Measurements from ENCODE around the gene BCLAF1. TPM values are rescaled to one million over a fixed set of nuclear protein-coding genes. Genes with fewer than 3 reads are reported as not detected.

Gene BCLAF1
- total RNA-seq, 1 donor: 124 TPM

DNA sequence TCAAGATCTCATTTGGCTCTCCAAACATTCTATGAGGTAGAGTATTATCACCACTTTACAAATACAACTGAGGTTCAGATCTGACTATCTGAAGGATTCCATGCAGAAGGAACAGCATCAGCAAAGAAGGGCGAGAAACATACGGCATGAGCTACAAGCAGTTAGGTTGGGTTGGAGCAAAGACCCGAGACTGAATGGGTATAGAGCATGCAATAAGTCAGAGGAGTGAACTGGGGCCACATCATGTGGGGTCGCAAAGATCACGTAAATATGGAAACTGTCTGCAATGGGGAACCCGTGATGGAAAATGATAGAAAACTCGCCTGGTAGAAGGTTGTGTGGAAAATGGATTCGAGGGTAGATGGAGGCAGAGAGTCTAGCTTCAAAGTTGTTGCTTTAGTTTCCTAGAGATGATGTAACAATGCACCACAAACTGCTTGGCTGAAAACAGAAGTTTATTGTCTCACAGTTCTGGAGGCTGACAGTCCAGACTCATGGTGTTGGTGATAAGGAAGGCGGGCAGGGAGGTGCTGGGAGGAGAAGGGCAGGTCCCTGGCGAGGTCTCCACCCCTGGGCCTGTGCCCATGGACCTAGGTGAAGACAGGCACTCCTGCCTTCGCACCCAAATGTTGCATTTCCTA is 44.3 kb upstream of the BCLAF1 start:
- Histone ChIP-seq H3K4me1 (ENCODE audit: insufficient read depth, low read length) (no peaks in the 10 kb centered on the region), H2AFZ (ENCODE audit: low read length) (no peak overlapping the region), H3K79me2 (ENCODE audit: insufficient read depth, low read length) (no peaks in the 10 kb centered on the region), H3K27me3 (ENCODE audit: insufficient read depth, low read length) (peaks cover 12% of the 10 kb centered on the region), H3K4me2 (ENCODE audit: insufficient read depth, low read length) (no peak overlapping the region), H3K4me3 (ENCODE audit: insufficient read depth, low read length) (no peak overlapping the region), H4K20me1 (ENCODE audit: insufficient read depth, low read length) (no peaks in the 10 kb centered on the region), H3K9me3 (ENCODE audit: low read depth, low read length) (no peaks in the 10 kb centered on the region), H3K27ac (ENCODE audit: low read depth, low read length) (no peak overlapping the region), H3K36me3 (ENCODE audit: insufficient read depth, low read length) (no peaks in the 10 kb centered on the region)
- TF ChIP-seq, protein P1, sequence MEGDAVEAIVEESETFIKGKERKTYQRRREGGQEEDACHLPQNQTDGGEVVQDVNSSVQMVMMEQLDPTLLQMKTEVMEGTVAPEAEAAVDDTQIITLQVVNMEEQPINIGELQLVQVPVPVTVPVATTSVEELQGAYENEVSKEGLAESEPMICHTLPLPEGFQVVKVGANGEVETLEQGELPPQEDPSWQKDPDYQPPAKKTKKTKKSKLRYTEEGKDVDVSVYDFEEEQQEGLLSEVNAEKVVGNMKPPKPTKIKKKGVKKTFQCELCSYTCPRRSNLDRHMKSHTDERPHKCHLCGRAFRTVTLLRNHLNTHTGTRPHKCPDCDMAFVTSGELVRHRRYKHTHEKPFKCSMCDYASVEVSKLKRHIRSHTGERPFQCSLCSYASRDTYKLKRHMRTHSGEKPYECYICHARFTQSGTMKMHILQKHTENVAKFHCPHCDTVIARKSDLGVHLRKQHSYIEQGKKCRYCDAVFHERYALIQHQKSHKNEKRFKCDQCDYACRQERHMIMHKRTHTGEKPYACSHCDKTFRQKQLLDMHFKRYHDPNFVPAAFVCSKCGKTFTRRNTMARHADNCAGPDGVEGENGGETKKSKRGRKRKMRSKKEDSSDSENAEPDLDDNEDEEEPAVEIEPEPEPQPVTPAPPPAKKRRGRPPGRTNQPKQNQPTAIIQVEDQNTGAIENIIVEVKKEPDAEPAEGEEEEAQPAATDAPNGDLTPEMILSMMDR (IDR thresholded peaks at IDR 0.05; ENCODE audit: extremely low read depth, low read depth, low read length): no peak
- DNase-seq (ENCODE audit: insufficient read length, low spot score, missing footprints): no peak

DNA sequence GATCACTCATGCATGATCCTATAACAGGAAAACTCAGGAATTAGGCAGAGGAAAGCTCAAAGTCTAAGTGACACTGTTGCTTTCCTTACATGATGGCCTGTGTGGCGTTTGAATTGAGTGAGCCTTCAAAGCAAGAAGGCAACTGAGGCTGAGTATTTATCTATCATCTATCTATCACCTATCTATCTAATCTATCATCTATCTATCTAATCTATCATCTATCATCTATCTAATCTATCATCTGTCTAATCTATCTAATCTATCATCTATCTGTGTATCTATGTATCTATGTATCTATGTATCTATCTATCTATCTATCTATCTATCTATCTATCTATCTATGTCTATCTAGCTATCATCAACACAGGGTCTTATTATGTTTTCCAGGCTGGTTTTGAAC is 41.8 kb upstream of the BCLAF1 start:
- TF ChIP-seq, protein P1 (IDR thresholded peaks at IDR 0.05; ENCODE audit: extremely low read depth, low read depth, low read length): no peak
- no peaks in the 10 kb centered on the region for H3K36me3 ChIP-seq (ENCODE audit: insufficient read depth, low read length)

DNA sequence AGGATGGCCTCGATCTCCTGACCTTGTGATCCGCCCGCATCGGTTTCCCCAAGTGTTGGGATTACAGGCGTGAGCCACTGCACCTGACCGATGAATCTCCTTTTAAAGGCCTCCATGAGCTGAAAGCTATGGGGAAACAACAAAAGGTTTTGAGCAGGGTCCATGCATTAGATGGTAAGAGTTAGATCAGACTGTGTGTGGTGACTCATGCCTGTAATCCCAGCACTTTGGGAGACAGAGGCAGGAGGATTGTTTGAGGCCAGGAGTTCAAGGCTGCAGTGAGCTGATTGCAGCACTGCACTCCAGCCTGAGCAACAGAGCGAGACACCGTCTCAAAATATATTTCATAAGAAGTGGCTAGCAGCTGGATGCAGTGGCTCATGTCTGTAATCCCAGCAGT is 41.0 kb upstream of the BCLAF1 start:
- no peak for DNase-seq (ENCODE audit: insufficient read length, low spot score, missing footprints)
- Histone ChIP-seq H3K27ac (ENCODE audit: low read depth, low read length) (no peak overlapping the region), H3K4me2 (ENCODE audit: insufficient read depth, low read length) (no peak overlapping the region), H3K27me3 (ENCODE audit: insufficient read depth, low read length) (peaks cover 12% of the 10 kb centered on the region), H3K4me3 (ENCODE audit: insufficient read depth, low read length) (no peak overlapping the region), H3K36me3 (ENCODE audit: insufficient read depth, low read length) (no peaks in the 10 kb centered on the region), H3K79me2 (ENCODE audit: insufficient read depth, low read length) (no peaks in the 10 kb centered on the region), H4K20me1 (ENCODE audit: insufficient read depth, low read length) (no peaks in the 10 kb centered on the region), H3K9me3 (ENCODE audit: low read depth, low read length) (no peaks in the 10 kb centered on the region), H3K4me1 (ENCODE audit: insufficient read depth, low read length) (no peaks in the 10 kb centered on the region), H2AFZ (ENCODE audit: low read length) (no peak overlapping the region)
- TF ChIP-seq, protein P1 (IDR thresholded peaks at IDR 0.05; ENCODE audit: extremely low read depth, low read depth, low read length): no peak

More for the DNA sequence above, 41.8 kb upstream of the BCLAF1 start:
- Histone ChIP-seq H3K4me1 (ENCODE audit: insufficient read depth, low read length) (no peaks in the 10 kb centered on the region), H2AFZ (ENCODE audit: low read length) (no peak overlapping the region), H3K27ac (ENCODE audit: low read depth, low read length) (no peak overlapping the region), H3K79me2 (ENCODE audit: insufficient read depth, low read length) (no peaks in the 10 kb centered on the region), H3K9me3 (ENCODE audit: low read depth, low read length) (no peaks in the 10 kb centered on the region), H3K4me2 (ENCODE audit: insufficient read depth, low read length) (no peak overlapping the region), H3K27me3 (ENCODE audit: insufficient read depth, low read length) (peaks cover 12% of the 10 kb centered on the region), H3K4me3 (ENCODE audit: insufficient read depth, low read length) (no peak overlapping the region), H4K20me1 (ENCODE audit: insufficient read depth, low read length) (no peaks in the 10 kb centered on the region)
- no peak for DNase-seq (ENCODE audit: insufficient read length, low spot score, missing footprints)

DNA sequence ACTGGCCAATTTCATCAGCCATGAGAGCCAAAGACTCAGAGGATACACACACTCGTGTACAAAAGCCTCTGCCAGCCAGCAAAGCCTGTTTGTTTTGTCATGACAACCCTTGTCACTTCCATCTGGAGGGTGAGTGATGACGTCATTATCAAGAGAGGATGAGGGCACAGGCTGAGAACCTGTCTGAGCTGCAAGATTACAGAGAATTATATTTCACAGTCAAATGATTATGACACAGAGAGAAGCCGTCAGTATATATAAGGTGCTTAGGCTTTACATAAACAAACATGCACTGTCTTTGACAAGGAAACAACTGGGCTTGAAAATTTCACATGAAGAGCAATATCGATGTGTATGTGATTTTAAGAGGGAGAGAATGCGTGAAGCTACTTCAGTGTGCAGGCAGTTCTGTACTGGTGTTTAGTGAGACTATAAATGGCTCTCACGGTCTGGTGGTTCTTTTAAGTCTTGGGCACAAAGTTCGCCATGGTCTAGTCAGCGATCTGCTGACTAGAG is 36.5 kb upstream of the BCLAF1 start:
- no peak overlapping the region for H2AFZ ChIP-seq (ENCODE audit: low read length)
- no peaks in the 10 kb centered on the region for H3K79me2 ChIP-seq (ENCODE audit: insufficient read depth, low read length)
- no peaks in the 10 kb centered on the region for H4K20me1 ChIP-seq (ENCODE audit: insufficient read depth, low read length)
- H3K4me2 ChIP-seq (ENCODE audit: insufficient read depth, low read length): no peak overlapping the region
- peaks cover 2% of the 10 kb centered on the region for H3K27me3 ChIP-seq (ENCODE audit: insufficient read depth, low read length)
- H3K27ac ChIP-seq (ENCODE audit: low read depth, low read length): no peak overlapping the region
- H3K9me3 ChIP-seq (ENCODE audit: low read depth, low read length): no peaks in the 10 kb centered on the region
- TF ChIP-seq, protein P1 (IDR thresholded peaks at IDR 0.05; ENCODE audit: extremely low read depth, low read depth, low read length): no peak
- no peaks in the 10 kb centered on the region for H3K36me3 ChIP-seq (ENCODE audit: insufficient read depth, low read length)
- no peak overlapping the region for H3K4me3 ChIP-seq (ENCODE audit: insufficient read depth, low read length)
- no peak for DNase-seq (ENCODE audit: insufficient read length, low spot score, missing footprints)
- no peaks in the 10 kb centered on the region for H3K4me1 ChIP-seq (ENCODE audit: insufficient read depth, low read length)

Measured in osteoblast (primary cell).